ENCODE data around the gene DEXI.
"Not testable (repeated sequence)": the region's sequence is repeated elsewhere in the genome, so short reads cannot be mapped to it uniquely, and the experiment has no call there.

Gene DEXI

DNA sequence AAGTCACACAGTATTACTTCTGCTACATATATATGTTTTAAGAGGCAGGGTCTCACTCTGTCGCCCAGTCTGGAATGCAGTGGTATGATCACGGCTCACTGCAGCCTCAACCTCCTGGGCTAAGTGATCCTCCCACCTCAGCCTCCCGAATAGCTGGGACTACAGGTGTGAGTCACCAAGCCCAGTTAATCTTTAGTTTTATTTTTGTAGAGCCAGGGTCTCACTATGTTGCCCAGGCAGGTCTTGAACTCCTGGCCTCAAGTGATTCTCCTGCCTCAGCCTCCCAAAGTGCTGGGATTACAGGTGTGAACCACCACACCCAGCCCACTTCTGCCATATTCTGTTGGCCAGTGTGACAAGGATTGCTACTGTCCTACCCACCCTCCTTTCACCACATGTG is 17.0 kb downstream of the DEXI start:
- FAIRE-seq: not testable (repeated sequence)

DNA sequence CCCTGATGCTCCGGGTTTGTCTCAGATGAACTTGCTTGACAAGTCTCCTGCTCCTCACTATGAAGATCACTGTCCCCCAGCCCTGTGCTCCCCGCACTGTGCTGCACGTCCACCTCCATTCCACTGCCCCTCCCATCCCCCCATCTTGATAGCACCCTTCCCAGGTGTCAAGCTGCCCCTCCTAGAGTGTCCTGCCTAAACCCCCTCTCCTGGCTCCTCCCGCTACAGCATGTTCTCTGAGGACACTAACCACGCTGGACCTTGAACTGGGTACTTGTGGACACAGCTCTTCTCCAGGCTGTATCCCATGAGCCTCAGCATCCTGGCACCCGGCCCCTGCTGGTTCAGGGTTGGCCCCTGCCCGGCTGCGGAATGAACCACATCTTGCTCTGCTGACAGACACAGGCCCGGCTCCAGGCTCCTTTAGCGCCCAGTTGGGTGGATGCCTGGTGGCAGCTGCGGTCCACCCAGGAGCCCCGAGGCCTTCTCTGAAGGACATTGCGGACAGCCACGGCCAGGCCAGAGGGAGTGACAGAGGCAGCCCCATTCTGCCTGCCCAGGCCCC is 18.5 kb downstream of the DEXI start:
- FAIRE-seq: no peak

DNA sequence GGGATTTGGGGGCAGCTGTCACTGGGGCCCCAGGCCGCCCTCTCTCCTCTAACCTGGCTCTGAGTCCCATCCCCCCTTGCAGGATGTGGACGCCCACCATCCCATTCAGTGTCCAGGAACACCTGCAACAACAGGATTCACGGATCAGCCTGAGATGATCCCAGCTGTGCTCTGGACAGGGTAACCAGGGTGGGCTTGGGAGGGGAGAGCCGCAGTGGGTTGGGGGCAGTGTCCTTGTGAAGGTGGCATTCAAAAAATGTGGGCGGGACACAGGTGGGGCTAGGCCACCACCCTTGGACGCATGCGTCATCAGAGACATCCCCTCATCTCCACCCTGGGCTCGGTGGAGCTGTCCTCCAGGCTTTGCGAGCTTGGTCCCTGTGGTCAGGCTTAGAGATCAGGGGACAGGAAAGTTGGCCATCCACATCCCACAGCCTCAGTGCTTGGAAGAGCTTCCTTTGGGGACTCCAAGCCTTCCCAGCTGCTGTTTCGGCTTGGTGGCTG is 19.1 kb downstream of the DEXI start:
- FAIRE-seq: no peak

DNA sequence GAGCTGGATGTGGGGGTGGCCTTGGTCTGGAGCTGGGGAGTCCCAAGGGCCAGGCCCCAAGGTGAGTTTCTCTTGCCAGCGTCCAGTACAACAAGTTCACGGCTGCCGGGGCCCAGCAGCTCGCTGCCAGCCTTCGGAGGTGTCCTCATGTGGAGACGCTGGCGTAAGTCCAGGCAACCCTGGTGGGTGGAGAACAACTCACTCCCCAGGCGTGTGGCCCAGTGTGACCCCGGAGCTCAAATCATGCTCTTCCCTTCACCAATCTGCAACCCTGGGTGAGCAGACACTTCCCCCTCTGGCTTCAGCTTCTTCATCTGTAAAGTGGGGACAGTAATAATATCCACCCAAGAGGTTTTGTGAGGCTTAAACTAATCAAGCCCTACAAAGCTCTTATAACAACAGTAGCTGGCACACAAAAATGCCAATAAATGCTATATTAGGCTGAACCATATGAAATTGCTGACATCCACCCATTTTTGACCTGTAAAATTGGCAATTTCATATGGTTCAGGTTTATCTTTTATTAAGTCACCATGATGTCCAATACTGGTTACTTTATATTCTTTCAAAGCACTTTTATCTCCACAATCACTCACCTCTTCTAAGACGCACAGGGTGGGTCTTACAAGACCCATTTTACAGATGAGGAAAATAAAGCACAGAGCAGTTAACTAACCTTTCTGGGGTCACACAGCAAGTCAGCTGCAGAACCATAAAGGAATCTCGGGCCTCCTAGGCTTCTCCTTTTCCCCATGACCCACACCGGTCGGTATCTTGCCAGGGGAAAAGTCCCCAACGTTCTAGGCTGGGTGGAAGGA is 19.7 kb downstream of the DEXI start:
- no peak for FAIRE-seq

DNA sequence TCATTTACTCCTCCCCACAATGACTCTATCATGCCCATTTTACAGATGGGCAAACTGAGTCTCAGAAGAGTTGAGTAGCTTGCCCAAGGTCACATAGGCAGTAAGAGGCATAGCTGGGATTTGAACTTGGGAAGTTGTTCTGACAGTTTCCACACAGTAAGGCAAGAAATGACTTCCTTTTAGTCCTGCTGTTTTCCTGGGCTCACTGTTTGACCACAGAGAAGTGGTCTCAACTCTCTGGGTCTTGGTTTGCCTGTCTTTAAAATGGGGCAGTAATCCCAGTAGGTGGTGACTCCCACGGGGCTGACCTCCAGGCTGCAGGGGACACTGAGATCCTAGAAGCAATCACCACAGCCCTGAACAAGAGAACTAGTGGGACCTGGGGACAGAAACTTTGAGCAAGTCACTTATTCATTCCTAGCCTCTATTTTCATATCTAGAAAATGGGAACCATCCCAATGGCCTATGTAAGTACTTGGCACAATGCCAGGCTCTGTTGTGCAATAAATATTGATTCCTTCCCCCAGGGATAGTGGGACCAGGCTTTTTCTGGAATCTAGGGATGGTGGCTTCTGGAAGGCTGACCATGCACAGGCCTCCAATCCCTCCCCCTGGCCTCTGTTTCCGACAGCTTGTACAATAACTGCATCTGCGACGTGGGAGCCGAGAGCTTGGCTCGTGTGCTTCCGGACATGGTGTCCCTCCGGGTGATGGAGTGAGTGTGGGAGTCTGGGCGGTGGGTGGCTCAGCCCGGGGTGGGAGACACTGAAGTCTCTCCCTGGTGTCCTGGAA is 20.5 kb downstream of the DEXI start:
- FAIRE-seq: no peak

DNA sequence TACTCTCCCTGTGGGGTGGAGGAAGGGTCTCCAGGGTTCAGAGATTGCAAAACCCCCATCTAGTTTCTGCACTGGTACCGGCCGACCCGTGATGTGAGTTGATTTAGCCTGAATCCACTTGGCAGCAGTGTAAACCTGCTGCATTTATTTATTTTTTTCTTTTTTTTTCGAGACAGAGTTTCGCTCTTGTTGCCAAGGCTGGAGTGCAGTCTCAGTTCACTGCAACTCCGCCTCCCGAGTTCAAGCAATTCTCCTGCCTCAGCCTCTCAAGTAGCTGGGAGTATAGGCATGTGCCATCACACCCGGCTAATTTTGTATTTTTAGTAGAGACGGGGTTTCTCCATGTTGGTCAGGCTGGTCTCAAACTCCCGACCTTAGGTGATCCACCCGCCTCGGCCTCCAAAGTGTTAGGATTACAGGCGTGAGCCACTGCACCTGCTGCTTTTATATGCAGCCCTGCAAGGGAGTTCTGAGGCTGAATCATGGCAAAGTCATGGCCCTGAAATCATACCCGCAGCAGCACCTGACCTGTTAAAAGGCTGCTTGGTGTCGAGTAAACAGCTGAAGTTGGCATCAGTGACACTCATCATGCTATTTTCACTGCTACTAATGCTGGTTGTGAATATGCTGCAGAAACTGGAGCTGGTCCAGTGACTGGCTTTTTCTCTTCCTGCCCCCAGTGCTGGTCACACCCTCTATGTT is 21.4 kb downstream of the DEXI start:
- FAIRE-seq: no peak

DNA sequence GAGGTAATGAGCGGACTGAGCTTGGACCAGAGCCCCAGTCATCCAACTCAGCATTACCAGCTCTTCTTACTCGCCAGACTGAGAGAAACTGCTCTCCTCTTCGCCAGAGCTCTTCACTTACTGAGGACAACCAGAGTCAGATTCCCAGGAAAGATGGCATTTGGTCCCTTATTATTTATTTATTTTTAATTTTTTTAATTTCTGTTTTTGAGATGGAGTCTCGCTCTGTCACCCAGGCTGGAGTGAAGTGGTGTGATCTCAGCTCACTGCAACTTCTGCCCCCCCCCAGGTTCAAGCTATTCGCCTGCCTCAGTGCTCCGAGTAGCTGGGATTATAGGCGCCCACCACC is 23.3 kb downstream of the DEXI start:
- no peak for FAIRE-seq

DNA sequence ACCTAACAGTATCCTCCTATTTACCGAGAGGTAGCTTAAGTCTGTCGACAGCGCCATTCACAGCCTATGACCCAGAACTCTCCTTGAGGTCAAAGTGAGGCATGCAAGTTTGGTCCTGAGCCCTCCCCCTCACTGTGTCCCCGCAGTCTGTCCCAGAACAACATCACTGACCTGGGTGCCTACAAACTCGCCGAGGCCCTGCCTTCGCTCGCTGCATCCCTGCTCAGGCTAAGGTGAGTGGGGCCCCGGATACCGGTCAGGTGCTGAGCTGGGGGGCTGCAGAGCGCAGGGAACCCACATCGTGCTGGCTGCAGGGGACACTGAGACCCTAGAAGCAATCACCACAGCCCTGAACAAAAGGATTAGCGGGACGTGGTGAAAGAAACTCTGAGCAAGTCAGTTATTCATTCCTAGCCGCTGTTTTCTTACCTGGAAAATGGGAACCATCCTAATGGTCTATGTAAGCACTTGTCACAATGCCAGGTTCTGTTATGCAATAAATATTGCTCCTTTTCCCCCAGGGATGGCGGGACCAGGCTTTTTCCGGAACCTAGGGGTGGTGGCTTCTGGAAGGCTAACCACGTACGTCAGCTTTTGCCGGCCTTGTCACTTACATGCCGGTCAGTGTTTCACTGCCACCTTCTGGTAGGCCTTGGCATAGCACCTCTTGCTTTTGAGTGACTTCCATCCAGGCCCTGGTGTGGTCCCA is 23.8 kb downstream of the DEXI start:
- FAIRE-seq: no peak

DNA sequence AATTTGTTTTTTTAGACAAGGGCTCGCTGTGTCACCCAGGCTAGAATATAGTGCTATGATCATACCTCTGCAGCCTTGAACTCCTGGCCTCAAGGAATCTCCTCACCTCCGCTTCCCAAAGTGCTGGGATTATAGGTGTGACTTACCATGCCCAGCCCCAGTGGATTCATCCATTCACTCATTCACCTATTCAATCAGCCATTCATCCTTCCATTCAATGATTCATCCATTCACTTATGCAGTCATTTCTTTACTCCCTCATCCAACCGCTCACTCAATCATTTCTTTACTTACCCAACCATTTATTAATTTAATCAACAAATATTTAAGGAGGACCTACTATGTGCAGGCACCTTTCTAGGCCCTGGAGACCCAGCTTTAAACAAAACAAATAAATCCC is 25.7 kb downstream of the DEXI start:
- FAIRE-seq: no peak

DNA sequence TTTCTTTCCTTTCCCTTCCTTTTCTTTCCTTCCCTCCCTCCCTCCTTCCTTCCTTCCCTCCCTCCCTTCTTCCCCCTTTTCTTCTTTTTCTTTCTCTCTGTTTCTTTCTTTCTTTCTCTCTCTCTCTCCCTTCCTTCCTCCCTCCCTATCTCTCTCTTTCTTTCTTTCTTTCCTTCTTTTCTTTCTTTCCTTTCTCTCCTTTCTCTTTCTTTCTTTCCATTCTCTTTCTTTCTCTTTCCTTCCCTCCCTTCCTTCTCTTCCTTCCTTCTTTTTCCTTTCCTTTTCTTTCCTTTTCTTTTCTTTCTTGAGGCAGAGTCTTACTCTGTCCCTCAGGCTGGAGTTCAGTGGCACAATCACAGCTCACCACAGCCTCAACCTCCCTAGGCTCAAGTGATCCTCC is 31.0 kb downstream of the DEXI start:
- no peak for FAIRE-seq

DNA sequence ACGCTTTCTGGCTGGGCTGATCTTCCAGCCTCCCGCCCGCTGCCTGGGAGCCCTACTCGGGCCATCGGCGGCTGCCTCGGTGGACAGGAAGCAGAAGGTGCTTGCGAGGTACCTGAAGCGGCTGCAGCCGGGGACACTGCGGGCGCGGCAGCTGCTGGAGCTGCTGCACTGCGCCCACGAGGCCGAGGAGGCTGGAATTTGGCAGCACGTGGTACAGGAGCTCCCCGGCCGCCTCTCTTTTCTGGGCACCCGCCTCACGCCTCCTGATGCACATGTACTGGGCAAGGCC is 34.6 kb downstream of the DEXI start:
- FAIRE-seq: no peak

DNA sequence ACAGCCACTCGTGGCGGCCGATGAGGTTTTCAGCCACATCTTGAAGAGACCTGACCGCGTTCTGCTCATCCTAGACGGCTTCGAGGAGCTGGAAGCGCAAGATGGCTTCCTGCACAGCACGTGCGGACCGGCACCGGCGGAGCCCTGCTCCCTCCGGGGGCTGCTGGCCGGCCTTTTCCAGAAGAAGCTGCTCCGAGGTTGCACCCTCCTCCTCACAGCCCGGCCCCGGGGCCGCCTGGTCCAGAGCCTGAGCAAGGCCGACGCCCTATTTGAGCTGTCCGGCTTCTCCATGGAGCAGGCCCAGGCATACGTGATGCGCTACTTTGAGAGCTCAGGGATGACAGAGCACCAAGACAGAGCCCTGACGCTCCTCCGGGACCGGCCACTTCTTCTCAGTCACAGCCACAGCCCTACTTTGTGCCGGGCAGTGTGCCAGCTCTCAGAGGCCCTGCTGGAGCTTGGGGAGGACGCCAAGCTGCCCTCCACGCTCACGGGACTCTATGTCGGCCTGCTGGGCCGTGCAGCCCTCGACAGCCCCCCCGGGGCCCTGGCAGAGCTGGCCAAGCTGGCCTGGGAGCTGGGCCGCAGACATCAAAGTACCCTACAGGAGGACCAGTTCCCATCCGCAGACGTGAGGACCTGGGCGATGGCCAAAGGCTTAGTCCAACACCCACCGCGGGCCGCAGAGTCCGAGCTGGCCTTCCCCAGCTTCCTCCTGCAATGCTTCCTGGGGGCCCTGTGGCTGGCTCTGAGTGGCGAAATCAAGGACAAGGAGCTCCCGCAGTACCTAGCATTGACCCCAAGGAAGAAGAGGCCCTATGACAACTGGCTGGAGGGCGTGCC is 35.1 kb downstream of the DEXI start:
- FAIRE-seq: no peak

DNA sequence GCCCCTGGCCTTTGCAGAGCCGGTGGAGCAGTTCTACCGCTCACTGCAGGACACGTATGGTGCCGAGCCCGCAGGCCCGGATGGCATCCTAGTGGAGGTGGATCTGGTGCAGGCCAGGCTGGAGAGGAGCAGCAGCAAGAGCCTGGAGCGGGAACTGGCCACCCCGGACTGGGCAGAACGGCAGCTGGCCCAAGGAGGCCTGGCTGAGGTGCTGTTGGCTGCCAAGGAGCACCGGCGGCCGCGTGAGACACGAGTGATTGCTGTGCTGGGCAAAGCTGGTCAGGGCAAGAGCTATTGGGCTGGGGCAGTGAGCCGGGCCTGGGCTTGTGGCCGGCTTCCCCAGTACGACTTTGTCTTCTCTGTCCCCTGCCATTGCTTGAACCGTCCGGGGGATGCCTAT is 35.8 kb downstream of the DEXI start:
- no peak for FAIRE-seq

DNA sequence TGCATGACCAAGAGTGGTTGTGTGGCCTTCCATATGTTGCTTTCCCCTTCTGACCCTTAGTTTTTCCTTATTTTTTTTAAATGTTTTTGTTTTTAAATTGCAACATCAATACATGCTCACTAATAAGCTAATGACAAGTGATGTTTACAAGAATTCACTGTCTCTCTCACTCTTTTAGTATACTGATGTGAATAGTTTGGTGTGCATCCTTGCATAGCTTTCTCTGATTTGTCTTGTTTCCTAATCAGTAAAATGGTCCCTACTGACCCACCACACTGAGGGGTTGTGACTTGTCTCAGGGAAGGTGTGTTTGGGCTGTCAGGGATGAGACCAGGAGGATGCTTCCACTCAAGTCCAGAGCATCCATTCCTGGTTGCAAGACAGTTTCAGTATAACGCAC is 39.3 kb downstream of the DEXI start:
- no peak for FAIRE-seq

DNA sequence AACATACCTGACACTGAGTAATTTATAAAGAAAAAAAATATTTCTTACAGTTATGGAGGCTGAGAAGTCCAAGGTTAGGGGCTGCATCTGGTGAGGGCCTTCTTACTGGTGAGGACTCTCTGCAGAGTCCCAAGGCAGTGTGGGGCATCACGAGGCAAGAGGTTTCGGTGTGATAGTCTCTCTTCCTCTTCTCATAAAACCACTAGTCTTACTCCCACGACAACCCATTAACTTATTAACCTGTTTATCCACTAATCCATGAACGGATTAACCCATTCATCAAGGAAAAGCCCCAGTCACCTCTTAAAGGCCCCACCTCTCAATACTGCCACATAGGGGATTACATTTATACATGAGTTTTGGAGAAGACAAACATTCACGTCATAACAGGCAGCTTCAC is 45.1 kb downstream of the DEXI start:
- FAIRE-seq: no peak

DNA sequence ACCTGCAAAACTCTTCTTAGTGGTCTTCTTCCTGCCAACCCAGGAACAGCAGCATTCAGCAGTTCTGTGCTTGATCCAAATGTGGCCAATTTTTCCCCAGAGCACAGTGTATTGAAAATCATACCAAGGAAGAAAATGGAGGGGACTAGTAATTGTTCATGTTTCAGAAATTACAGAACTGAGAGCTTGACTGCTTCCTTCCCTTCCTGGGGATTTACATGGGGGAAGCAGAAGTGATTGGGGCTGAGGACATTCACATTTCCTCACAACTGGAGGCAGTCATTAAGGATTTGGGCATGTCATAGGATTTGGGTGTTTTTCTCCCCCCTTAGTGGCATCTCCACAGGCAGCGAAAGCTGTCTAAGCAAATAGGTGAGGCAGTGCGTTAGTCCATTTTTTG is 45.5 kb downstream of the DEXI start:
- no peak for FAIRE-seq

DNA sequence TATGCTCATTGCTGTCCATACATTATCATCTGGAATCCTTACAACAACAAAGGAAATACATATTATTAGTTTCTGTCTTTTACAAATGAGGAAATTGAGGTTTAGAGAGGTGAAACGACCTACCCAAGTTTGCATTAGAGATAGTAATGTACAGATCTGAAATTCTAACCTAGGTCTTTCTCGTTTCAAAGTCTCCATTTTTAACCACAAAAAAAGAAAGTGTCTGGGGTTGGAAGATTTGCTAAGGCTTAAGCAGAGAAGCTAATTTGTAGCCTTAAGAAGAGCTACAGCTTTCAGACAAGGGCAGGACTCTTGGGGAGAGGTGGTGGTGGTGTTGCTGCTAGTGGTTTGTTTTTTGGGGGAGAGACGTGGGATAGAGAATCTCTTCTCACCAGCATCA is 46.1 kb downstream of the DEXI start:
- FAIRE-seq: no peak

DNA sequence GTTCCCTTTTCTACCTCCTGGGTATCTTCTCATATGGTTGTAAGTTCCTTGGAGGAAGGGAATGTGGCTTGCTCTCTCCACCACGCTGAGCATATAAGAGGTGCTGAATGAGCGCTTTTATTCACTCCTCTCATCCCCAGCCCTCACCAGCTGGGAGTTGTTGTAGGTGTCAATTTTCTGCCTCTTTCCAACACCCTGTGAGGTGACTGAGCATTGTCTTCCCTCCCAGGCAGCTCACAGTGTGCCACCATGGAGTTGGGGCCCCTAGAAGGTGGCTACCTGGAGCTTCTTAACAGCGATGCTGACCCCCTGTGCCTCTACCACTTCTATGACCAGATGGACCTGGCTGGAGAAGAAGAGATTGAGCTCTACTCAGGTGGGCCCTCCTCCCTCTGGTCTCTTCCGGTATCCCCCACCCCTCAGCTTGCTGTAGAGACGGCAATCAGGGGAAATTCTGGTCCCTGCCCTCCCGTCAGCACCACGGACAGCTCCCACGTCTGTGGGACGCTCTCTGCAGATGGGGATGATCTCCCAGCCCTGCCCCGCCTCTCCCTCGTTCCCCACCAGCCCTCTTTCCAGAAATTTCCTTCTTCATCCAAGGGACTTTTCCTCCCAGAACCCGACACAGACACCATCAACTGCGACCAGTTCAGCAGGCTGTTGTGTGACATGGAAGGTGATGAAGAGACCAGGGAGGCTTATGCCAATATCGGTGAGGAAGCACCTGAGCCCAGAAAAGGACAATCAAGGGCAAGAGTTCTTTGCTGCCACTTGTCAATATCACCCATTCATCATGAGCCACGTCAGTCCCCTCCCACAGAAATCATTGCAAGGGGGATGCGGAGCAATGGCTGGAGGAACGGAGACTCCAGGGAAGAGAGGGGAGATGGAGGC is 47.0 kb downstream of the DEXI start:
- no peak for FAIRE-seq

DNA sequence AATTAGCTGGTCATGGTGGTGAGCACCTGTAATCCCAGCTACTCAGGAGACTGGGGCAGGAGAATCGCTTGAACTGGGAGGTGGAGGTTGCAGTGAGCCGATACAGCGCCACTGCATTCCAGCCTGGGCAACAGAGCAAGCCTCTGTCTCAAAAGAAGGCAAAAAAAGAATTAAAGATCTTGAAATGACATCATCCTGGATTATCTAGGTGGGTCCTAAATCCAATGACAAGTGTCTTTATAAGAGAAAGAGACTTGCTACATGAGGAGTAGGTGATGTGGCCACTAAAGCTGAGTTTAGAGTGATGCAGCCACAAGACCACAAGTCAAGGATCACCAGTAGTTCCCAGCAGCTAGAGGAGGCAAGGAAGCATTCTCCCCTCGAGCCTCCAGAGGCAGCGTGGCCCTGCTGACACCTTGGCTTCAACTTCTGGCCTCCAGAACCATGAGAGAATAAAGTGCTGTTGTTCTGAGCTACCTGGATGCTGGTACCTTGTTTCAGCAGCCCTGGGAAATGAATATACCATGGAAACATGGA is 49.4 kb downstream of the DEXI start:
- FAIRE-seq: no peak

DNA sequence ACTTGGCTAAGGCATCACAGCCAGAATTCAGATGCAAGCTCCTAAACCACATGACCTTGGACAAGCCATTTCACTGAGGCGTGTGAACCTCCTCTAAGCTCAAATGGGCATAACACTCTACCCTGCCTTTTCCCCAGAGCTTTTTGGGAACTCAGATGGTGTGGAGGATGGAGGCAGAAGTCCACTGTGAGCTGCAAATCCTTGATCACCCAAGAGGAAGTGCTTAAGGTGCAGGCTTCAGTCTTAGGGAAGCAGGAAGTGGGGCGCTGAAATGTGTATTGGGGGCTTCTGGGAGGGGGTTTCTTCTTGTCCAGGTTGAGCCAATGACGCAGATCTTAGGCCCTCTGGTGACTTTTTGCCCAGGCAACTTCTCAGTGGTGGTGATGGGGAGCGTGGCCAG is 52.4 kb downstream of the DEXI start:
- no peak for FAIRE-seq
